MG63 (cell line): ENCODE results near the gene OOSP2. TPM values are rescaled to one million over a fixed set of nuclear protein-coding genes. Genes with fewer than 3 reads are reported as not detected.
"Not testable (repeated sequence)": the region's sequence is repeated elsewhere in the genome, so short reads cannot be mapped to it uniquely, and the experiment has no call there.

Source experiments
- DNase-seq: peaks from one replicate; pipeline ENCODE4 v3.0.0-alpha.2; 2020
- H3K27me3 ChIP-seq: fragments of 250-450 bp; sonication (Bioruptor Pico); 2 replicates; pipeline ENCODE4 v1.5.1; 2020; ENCODE audit warnings: mild to moderate bottlenecking, moderate library complexity
- H3K36me3 ChIP-seq: fragments of 250-450 bp; sonication (Bioruptor Pico); 2 replicates; pipeline ENCODE4 v1.5.1; 2020; ENCODE audit warnings: mild to moderate bottlenecking, moderate library complexity
- H3K4me3 ChIP-seq: fragments of 250-450 bp; sonication (Bioruptor Pico); 2 replicates; pipeline ENCODE4 v1.5.1; 2020; ENCODE audit warnings: mild to moderate bottlenecking, moderate library complexity
- H3K9me3 ChIP-seq: fragments of 250-450 bp; sonication (Bioruptor Pico); 2 replicates; pipeline ENCODE4 v1.5.1; 2020; ENCODE audit warnings: mild to moderate bottlenecking, moderate library complexity
- total RNA-seq: library from RNA; depleted of rRNA; stranded (reverse); fragments of >200 nt; shearing (Covaris generic); gene quantifications from 2 replicates; pipeline ENCODE4 v1.2.3, GENCODE V29; 2014; ENCODE audit warnings: low replicate concordance; rRNA removed

The OOSP2 gene
- total RNA-seq, 1 experiment from 2014 or later: not detected

- H3K36me3 ChIP-seq: no peaks in the 10 kb centered on the region
Observed at GRCh38 chr11:60065801-60066200, 25.6 kb downstream of the OOSP2 start.

GRCh38 chr11:60069450-60069849 lies 29.2 kb downstream of the OOSP2 start:
- no peaks in the 10 kb centered on the region for H3K27me3 ChIP-seq
- no peak for DNase-seq
- H3K4me3 ChIP-seq: no peak overlapping the region
- no peaks in the 10 kb centered on the region for H3K36me3 ChIP-seq
- no peaks in the 10 kb centered on the region for H3K9me3 ChIP-seq

More at GRCh38 chr11:60065801-60066200, 25.6 kb downstream of the OOSP2 start:
- Histone ChIP-seq H3K27me3 (no peaks in the 10 kb centered on the region), H3K9me3 (no peaks in the 10 kb centered on the region), H3K4me3 (no peak overlapping the region)
- DNase-seq: no peak

GRCh38 chr11:60071644-60072043 lies 31.4 kb downstream of the OOSP2 start:
- DNase-seq: not testable (repeated sequence)

GRCh38 chr11:60077216-60077817 lies 37.1 kb downstream of the OOSP2 start:
- H3K4me3 ChIP-seq: no peak overlapping the region
- peaks cover 2% of the 10 kb centered on the region; the same call in 1 of the 2 replicates for H3K9me3 ChIP-seq
- no peak for DNase-seq
- no peaks in the 10 kb centered on the region for H3K27me3 ChIP-seq
- H3K36me3 ChIP-seq: no peaks in the 10 kb centered on the region

More at GRCh38 chr11:60071644-60072043, 31.4 kb downstream of the OOSP2 start:
- H3K4me3 ChIP-seq, H3K27me3 ChIP-seq, H3K9me3 ChIP-seq, H3K36me3 ChIP-seq: not testable (repeated sequence)

GRCh38 chr11:60077981-60078380 lies 37.8 kb downstream of the OOSP2 start:
- no peak for DNase-seq
- peaks cover 2% of the 10 kb centered on the region; the same call in 1 of the 2 replicates for H3K9me3 ChIP-seq
- H3K36me3 ChIP-seq: no peaks in the 10 kb centered on the region
- no peaks in the 10 kb centered on the region for H3K27me3 ChIP-seq
- no peak overlapping the region for H3K4me3 ChIP-seq

- no peak for DNase-seq
- no peaks in the 10 kb centered on the region for H3K27me3 ChIP-seq
- H3K9me3 ChIP-seq: peaks cover 2% of the 10 kb centered on the region; the same call in 1 of the 2 replicates
- no peaks in the 10 kb centered on the region for H3K36me3 ChIP-seq
- no peak overlapping the region for H3K4me3 ChIP-seq
Observed at GRCh38 chr11:60078745-60079144, 38.5 kb downstream of the OOSP2 start.

- H3K27me3 ChIP-seq: no peaks in the 10 kb centered on the region
- H3K4me3 ChIP-seq: no peak overlapping the region
- H3K36me3 ChIP-seq: no peaks in the 10 kb centered on the region
- peaks cover 2% of the 10 kb centered on the region; the same call in 1 of the 2 replicates for H3K9me3 ChIP-seq
- no peak for DNase-seq
Observed at GRCh38 chr11:60080535-60080934, 40.3 kb downstream of the OOSP2 start.

GRCh38 chr11:60084631-60085273 lies 44.5 kb downstream of the OOSP2 start:
- no peaks in the 10 kb centered on the region for H3K27me3 ChIP-seq
- no peaks in the 10 kb centered on the region for H3K9me3 ChIP-seq
- no peaks in the 10 kb centered on the region for H3K36me3 ChIP-seq
- H3K4me3 ChIP-seq: no peak overlapping the region
- DNase-seq: no peak

- H3K36me3 ChIP-seq: no peaks in the 10 kb centered on the region
- H3K27me3 ChIP-seq: no peaks in the 10 kb centered on the region
- H3K9me3 ChIP-seq: no peaks in the 10 kb centered on the region
- DNase-seq: no peak
- H3K4me3 ChIP-seq: no peak overlapping the region
Observed at GRCh38 chr11:60085909-60086308, 45.7 kb downstream of the OOSP2 start.

- DNase-seq: no peak
- no peaks in the 10 kb centered on the region for H3K27me3 ChIP-seq
- no peaks in the 10 kb centered on the region for H3K9me3 ChIP-seq
- no peak overlapping the region for H3K4me3 ChIP-seq
- no peaks in the 10 kb centered on the region for H3K36me3 ChIP-seq
Observed at GRCh38 chr11:60087239-60087638, 47.0 kb downstream of the OOSP2 start.

GRCh38 chr11:60088364-60088763 lies 48.2 kb downstream of the OOSP2 start, which contains the start of gene MS4A2:
Gene MS4A2 (plus strand): TSS chr11:60088664. CDS start chr11:60088766, 102 bp downstream.
- no peaks in the 10 kb centered on the region for H3K27me3 ChIP-seq
- no peak within 1 kb of the TSS for H3K4me3 ChIP-seq
- DNase-seq: no peak
- no peaks in the 10 kb centered on the region for H3K36me3 ChIP-seq
- H3K9me3 ChIP-seq: no peaks in the 10 kb centered on the region

GRCh38 chr11:60095477-60096120 lies 55.4 kb downstream of the OOSP2 start:
- DNase-seq: no peak
- H3K9me3 ChIP-seq: no peaks in the 10 kb centered on the region
- H3K27me3 ChIP-seq: no peaks in the 10 kb centered on the region
- H3K36me3 ChIP-seq: no peaks in the 10 kb centered on the region
- no peak overlapping the region for H3K4me3 ChIP-seq

- Histone ChIP-seq H3K9me3 (no peaks in the 10 kb centered on the region), H3K4me3 (no peak overlapping the region), H3K36me3 (no peaks in the 10 kb centered on the region), H3K27me3 (no peaks in the 10 kb centered on the region)
- no peak for DNase-seq
Observed at GRCh38 chr11:60097189-60097588, 57.0 kb downstream of the OOSP2 start.

Other genes starting within 250 kb of the OOSP2 start
- gene MRPL16, start 229.6 kb upstream of the OOSP2 start, total RNA-seq: 71.5 and 139 TPM in 2 replicates
- gene CBLIF, start 194.9 kb upstream of the OOSP2 start, total RNA-seq: not detected in 2 replicates
- gene TCN1, start 173.9 kb upstream of the OOSP2 start, total RNA-seq: not detected in 2 replicates
- gene OOSP3, start 161.6 kb upstream of the OOSP2 start, total RNA-seq: not detected in 2 replicates
- not detected in 2 replicates for gene OOSP1, start 102.0 kb upstream of the OOSP2 start, total RNA-seq
- gene OOSP4A, start 76.4 kb upstream of the OOSP2 start, total RNA-seq: not detected in 2 replicates
- gene OOSP4B, start 23.2 kb upstream of the OOSP2 start, total RNA-seq: not detected in 2 replicates
- not detected in 2 replicates for gene MS4A3, start 16.3 kb downstream of the OOSP2 start, total RNA-seq
- gene MS4A2, start 48.3 kb downstream of the OOSP2 start, total RNA-seq: not detected in 2 replicates
- gene MS4A6A, start 142.7 kb downstream of the OOSP2 start, total RNA-seq: not detected in 2 replicates
- gene MS4A4E, start 202.7 kb downstream of the OOSP2 start, total RNA-seq: not detected in 2 replicates
- gene MS4A4A, start 240.3 kb downstream of the OOSP2 start, total RNA-seq: not detected in 2 replicates